Activated CD4-positive, alpha-beta T cell treated with anti-CD3 and anti-CD28 coated beads, Interleukin-2, amount 50 U/mL, for 1 hour (primary cell): Measurements from ENCODE around the gene NIBAN1.
"Not testable (repeated sequence)": the region's sequence is repeated elsewhere in the genome, so short reads cannot be mapped to it uniquely, and the experiment has no call there.

Source experiments
- DNase-seq: peaks from one replicate; pipeline ENCODE4 v3.0.0-alpha.2; 2020

The NIBAN1 gene

GRCh38 chr1:184974056-184974836 lies at the start of gene NIBAN1:
TSS of gene NIBAN1 (minus strand) at chr1:184974508. CDS start at chr1:184974356, 152 bp downstream.
- peak; percentile 52 for DNase-seq

- DNase-seq, result no peak
Observed at GRCh38 chr1:185017966-185018365, 43.7 kb upstream of the NIBAN1 start.

GRCh38 chr1:185017338-185017737 lies 43.0 kb upstream of the NIBAN1 start:
- DNase-seq, result no peak

GRCh38 chr1:185016880-185017279 lies 42.6 kb upstream of the NIBAN1 start:
- no peak for DNase-seq

- DNase-seq, result no peak
Observed at GRCh38 chr1:185015631-185016030, 41.3 kb upstream of the NIBAN1 start.

- no peak for DNase-seq
Observed at GRCh38 chr1:185014941-185015340, 40.6 kb upstream of the NIBAN1 start.

- no peak for DNase-seq
Observed at GRCh38 chr1:185010361-185010760, 36.1 kb upstream of the NIBAN1 start.

GRCh38 chr1:185008838-185009237 lies 34.5 kb upstream of the NIBAN1 start:
- no peak for DNase-seq

GRCh38 chr1:185001312-185001880 lies 27.1 kb upstream of the NIBAN1 start:
- DNase-seq, result not testable (repeated sequence)

- not testable (repeated sequence) for DNase-seq
Observed at GRCh38 chr1:184999974-185000373, 25.7 kb upstream of the NIBAN1 start.

GRCh38 chr1:184994301-184994700 lies 20.0 kb upstream of the NIBAN1 start:
- no peak for DNase-seq

- DNase-seq, result no peak
Observed at GRCh38 chr1:184992271-184992670, 18.0 kb upstream of the NIBAN1 start.

GRCh38 chr1:184990204-184990603 lies 15.9 kb upstream of the NIBAN1 start:
- no peak for DNase-seq

- DNase-seq, result no peak
Observed at GRCh38 chr1:184988506-184988905, 14.2 kb upstream of the NIBAN1 start.

- no peak for DNase-seq
Observed at GRCh38 chr1:184987696-184988095, 13.4 kb upstream of the NIBAN1 start.

GRCh38 chr1:184986250-184986649 lies 11.9 kb upstream of the NIBAN1 start:
- no peak for DNase-seq

GRCh38 chr1:184982002-184982954 lies 8.0 kb upstream of the NIBAN1 start:
- DNase-seq, result peak; percentile 73

GRCh38 chr1:184980726-184981125 lies 6.4 kb upstream of the NIBAN1 start:
- DNase-seq, result no peak

GRCh38 chr1:184975208-184975870 lies 1.0 kb upstream of the NIBAN1 start:
- DNase-seq, result no peak

- DNase-seq, result no peak
Observed at GRCh38 chr1:184974837-184975115, 468 bp upstream of the NIBAN1 start.

GRCh38 chr1:184973272-184974055 lies 844 bp downstream of the NIBAN1 start:
- peak; percentile 34 for DNase-seq
